GM19372 (cell line): ENCODE results near the gene GEMIN7.

ENCODE experiments used
- ATAC-seq: cut with Tn5 transposase; IDR thresholded peaks from one replicate; pipeline ENCODE4 v1.9.1; 2021; ENCODE audit warnings: mild to moderate bottlenecking, low read depth, moderate library complexity; ENCODE audit not compliant: unreplicated experiment

Gene GEMIN7

GRCh38 chr19:45124021-45124420, 45.0 kb downstream of the GEMIN7 start:
- ATAC-seq: no peak

GRCh38 chr19:45125360-45125759, 46.3 kb downstream of the GEMIN7 start:
- ATAC-seq: no peak

DNA sequence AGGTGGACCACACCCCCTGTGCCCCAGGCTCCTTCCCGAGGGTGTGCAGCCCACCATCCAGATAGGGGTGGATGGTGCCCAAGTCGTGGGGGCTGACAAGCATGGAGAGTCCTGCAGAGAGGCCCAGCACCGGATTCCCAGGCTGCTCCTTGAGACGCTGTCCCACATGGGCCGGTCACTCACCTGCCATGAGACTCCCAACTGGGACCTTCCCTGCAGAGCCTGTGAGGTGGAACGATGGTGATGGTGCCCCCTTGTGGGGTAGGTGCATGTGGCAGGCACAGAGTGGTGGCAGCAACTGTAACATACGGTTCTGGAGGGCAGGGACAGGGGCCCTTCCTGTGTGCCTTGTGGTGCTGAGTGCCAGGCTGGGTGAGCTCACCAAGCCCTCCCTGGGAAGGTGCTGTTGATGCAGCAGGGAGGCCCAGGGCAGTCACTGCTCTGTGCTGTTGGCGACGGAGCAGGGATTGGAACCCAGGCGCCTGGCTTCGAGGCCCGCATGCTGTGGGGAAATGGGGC, 47.0 kb downstream of the GEMIN7 start:
- no peak for ATAC-seq

DNA sequence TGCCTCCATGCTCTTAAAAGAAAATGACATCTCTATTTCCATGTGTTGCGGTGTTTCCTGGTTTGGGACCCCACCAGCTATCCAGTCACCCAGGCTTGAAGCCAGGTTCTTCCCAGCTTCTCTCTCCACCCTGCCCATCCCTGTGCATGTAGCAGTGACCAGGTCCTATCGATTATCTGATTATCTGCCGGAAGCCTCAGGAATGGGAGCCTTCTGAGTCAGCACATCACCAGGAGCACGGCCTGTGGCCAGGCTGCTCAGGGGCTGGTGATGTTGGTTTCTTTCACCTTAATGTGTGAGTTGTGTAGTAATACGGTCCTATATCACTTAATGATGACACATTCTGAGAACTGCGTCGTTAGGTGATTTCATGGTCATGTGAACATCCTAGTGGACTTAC, 47.6 kb downstream of the GEMIN7 start:
- no peak for ATAC-seq

DNA sequence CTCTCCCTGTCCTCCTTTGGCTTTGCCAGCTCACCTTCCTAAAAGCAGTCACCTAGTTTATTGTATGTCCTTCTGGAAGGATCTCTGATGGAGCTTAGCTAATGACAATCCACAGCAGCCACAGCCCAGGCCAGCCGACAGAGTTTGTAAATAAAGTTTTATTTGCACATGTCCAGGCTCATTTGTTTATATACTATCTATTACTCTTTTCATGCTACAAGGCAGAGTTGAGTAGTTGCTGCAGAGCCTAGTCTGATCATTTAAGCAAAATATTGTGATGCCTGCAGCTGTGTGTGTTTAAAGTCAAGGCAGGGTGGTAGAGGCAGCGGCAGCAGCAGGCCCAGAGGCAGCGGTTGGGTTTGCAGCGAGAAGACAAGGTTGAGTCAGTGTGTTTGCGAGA, 49.1 kb downstream of the GEMIN7 start:
- ATAC-seq: no peak

GRCh38 chr19:45128806-45129205, 49.7 kb downstream of the GEMIN7 start:
- no peak for ATAC-seq

GRCh38 chr19:45130236-45130635, 51.2 kb downstream of the GEMIN7 start:
- ATAC-seq: no peak

GRCh38 chr19:45130888-45131615, 52.0 kb downstream of the GEMIN7 start:
- no peak for ATAC-seq

GRCh38 chr19:45133661-45134060, 54.6 kb downstream of the GEMIN7 start:
- ATAC-seq: no peak

GRCh38 chr19:45135176-45135885, 56.3 kb downstream of the GEMIN7 start:
- ATAC-seq: no peak

DNA sequence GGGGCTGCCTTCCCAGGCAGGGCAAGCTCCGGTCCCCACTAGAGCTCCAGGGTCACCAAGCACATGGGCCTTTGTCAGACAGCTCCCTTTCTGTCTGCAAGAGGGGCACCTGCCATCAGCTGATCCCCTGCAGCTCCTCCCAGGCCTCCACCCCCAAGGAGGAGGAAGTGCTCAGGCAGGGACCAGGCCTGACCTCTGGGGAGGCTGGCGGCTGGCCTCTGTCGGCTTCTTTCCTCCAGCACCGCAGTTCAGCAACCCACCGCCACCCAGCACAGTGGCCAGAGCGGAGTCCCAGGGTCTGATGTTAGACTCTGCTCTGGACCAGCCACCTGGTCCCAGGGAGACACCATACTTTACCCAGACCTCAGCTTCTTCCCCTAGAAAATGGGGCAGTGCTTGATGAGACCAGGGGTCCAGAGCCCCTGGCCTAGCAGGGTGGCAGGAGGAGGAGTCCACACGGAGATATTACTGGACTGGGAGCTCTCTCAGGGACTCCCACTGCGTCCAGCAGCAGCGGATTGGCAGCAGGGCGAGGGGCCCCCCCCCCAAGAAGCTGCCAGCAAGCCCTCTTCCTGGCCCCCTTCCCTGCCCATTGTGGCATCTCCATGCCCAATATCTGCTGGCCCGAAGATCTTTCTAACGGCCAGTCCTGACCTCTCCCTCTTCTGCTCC, 57.6 kb downstream of the GEMIN7 start:
- ATAC-seq: no peak

GRCh38 chr19:45137179-45137761, 58.2 kb downstream of the GEMIN7 start:
- ATAC-seq: peak; percentile 85

DNA sequence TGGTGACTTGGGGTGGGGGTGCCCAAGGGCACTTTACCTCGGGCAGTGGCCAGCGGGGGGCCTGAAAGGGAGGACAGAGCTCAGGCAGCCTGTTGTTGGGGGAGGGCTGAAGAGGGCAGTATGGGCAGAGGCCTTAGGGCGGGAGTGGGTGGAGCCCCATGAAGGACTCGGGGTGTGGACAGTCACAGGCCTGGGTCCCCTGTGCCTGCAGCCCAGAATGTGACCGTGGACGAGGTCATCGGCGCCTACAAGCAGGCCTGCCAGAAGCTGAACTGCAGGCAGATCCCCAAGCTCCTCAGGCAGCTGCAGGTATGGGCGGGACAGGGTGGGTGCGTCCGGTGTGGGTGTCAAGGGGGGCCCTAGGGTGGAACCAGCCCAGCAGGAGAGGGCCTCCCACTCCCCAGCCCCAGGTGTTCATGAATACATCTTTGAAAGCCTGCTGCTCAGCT, 59.3 kb downstream of the GEMIN7 start:
- ATAC-seq: no peak

GRCh38 chr19:45139286-45140143, 60.5 kb downstream of the GEMIN7 start:
- ATAC-seq: no peak

DNA sequence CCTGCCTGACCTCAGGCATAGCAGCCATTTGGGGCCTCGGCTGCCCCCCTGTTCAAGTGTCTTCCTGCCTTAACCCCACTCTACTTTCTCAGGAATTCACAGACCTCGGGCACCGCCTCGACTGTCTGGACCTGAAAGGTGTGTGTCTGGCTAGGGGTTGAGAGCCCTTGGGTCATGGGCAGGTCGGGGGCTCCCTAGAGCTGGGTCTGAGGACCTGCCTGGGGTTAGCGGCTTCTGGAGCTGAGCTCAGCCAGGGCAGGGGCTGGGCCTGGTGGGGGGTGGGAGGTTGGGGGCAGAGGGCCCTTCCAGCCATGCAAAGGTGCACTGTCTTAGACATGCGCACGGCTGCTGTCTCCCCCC, 61.1 kb downstream of the GEMIN7 start:
- ATAC-seq: no peak

GRCh38 chr19:45140533-45140932, 61.5 kb downstream of the GEMIN7 start:
- ATAC-seq: no peak
